Keratinocyte (primary cell): ENCODE measurements around the gene SNTG2. TPM values are rescaled to one million over a fixed set of nuclear protein-coding genes. Genes with fewer than 3 reads are reported as not detected.

Source experiments
- DNase-seq: peaks from one replicate; pipeline ENCODE4 v3.0.0-alpha.2; 2011; ENCODE audit warnings: low read depth, missing footprints, low spot score
- FAIRE-seq: peaks from 2 replicates; lab custom pipeline; 2011; peaks lifted over from hg19 to GRCh38; lab: Jason Lieb, UNC
- H2AFZ ChIP-seq: 2 replicates; pipeline ENCODE4 v1.6.0; 2012; ENCODE audit warnings: low read length, control low read depth, inconsistent platforms; ENCODE audit not compliant: control insufficient read depth
- H3K27ac ChIP-seq: 2 replicates; pipeline ENCODE4 v1.5.1; 2011; ENCODE audit warnings: low read length; ENCODE audit not compliant: control insufficient read depth, insufficient read depth
- H3K27me3 ChIP-seq: 3 replicates; pipeline ENCODE4 v1.6.0; 2011; ENCODE audit warnings: low read length; ENCODE audit not compliant: control insufficient read depth, insufficient read depth; ENCODE audit errors: extremely low read depth
- H3K36me3 ChIP-seq, 2 experiments: 2 replicates in 1 of 2; 3 replicates in 1 of 2; pipeline ENCODE4 v1.5.1; 2011; ENCODE audit warnings: low read length in 2 of 2, mild to moderate bottlenecking in 1 of 2; ENCODE audit not compliant: control insufficient read depth in 2 of 2, insufficient read depth in 2 of 2; ENCODE audit errors: extremely low read depth in 1 of 2
- H3K4me1 ChIP-seq: 3 replicates; pipeline ENCODE4 v1.5.1; 2011; ENCODE audit warnings: low read length; ENCODE audit not compliant: control insufficient read depth, insufficient read depth; ENCODE audit errors: extremely low read depth
- H3K4me2 ChIP-seq: 3 replicates; pipeline ENCODE4 v1.6.0; 2011; ENCODE audit warnings: low read depth, low read length; ENCODE audit not compliant: control insufficient read depth, insufficient read depth; ENCODE audit errors: extremely low read depth
- H3K4me3 ChIP-seq, 3 experiments: fragments of 200-600 bp in 1 of 3; sonication (generic) in 1 of 3; 2 replicates in 2 of 3; 3 replicates in 1 of 3; pipeline ENCODE4 v1.5.1; 2011 to 2016; ENCODE audit warnings: low read length in 3 of 3, mild to moderate bottlenecking in 3 of 3, control low read depth in 2 of 3, inconsistent platforms in 1 of 3, low read depth in 1 of 3, mixed read lengths in 1 of 3, mixed run types in 1 of 3, moderate library complexity in 1 of 3; ENCODE audit not compliant: control insufficient read depth in 2 of 3, insufficient read depth in 2 of 3; ENCODE audit errors: extremely low read depth in 1 of 3
- H3K79me2 ChIP-seq: 2 replicates; pipeline ENCODE4 v1.6.0; 2012; ENCODE audit warnings: low read length; ENCODE audit not compliant: control insufficient read depth, insufficient read depth
- H3K9ac ChIP-seq: 3 replicates; pipeline ENCODE4 v1.6.0; 2011; ENCODE audit warnings: low read length; ENCODE audit not compliant: control insufficient read depth, insufficient read depth; ENCODE audit errors: extremely low read depth
- H3K9me1 ChIP-seq: 3 replicates; pipeline ENCODE4 v1.6.0; 2011; ENCODE audit warnings: low read length; ENCODE audit not compliant: control insufficient read depth, insufficient read depth; ENCODE audit errors: extremely low read depth
- H3K9me3 ChIP-seq: 2 replicates; pipeline ENCODE4 v1.5.1; 2012; ENCODE audit warnings: low read depth, low read length; ENCODE audit not compliant: control insufficient read depth
- H4K20me1 ChIP-seq: 3 replicates; pipeline ENCODE4 v1.6.0; 2011; ENCODE audit warnings: low read length; ENCODE audit not compliant: control insufficient read depth, insufficient read depth; ENCODE audit errors: extremely low read depth
- EZH2 ChIP-seq: IDR thresholded peaks from one replicate; pipeline ENCODE4 v1.6.1; 2012; ENCODE audit warnings: inconsistent platforms, mild to moderate bottlenecking, low read length, moderate library complexity
- dilution Hi-C: fragments of 300-500 bp; cut with MboI; formaldehyde crosslinking; loops from one replicate; pipeline ENCODE4 v1.7.0; 2020; ENCODE audit warnings: low sequenced_read_pairs; ENCODE audit not compliant: extremely low pct_ligation_motif_present
- polyA plus RNA-seq, 5 experiments: library from polyadenylated mRNA; depleted of rRNA in 3 of 5; stranded (reverse) in 3 of 5; stranded (forward) in 1 of 5; unstranded in 1 of 5; fragments of >200 nt; gene quantifications; 1 replicate in 1 of 5; 2 replicates in 3 of 5; 3 replicates in 1 of 5; pipeline versions ENCODE4 v1.2.1 to v1.2.3, GENCODE V29; 2011 to 2012; ENCODE audit warnings: missing spikeins in 2 of 5, low read depth in 1 of 5, low replicate concordance in 1 of 5
- TF ChIP-seq, protein P1 (sequence below), 3 experiments: IDR thresholded peaks in 1 of 3; conservative IDR thresholded peaks in 1 of 3; optimal IDR thresholded peaks in 1 of 3; 2 replicates in 2 of 3; 3 replicates in 1 of 3; pipeline versions ENCODE3 to v1.5.1; 2011; ENCODE audit warnings: low read length in 3 of 3, mild to moderate bottlenecking in 3 of 3, moderate library complexity in 2 of 3, control low read depth in 1 of 3, inconsistent platforms in 1 of 3; ENCODE audit not compliant: insufficient read depth in 2 of 3; ENCODE audit errors: extremely low read depth in 1 of 3

Gene SNTG2
- polyA plus RNA-seq, 1 donor (not counting 4 experiments of a cell fraction or from before 2014, with no cell fraction given), result not detected

GRCh38 chr2:1011006-1011405 is 60.4 kb downstream of the SNTG2 start:
- H2AFZ ChIP-seq, result no peak overlapping the region
- H3K9ac ChIP-seq, result no peak overlapping the region
- no peaks in the 10 kb centered on the region for H4K20me1 ChIP-seq
- dilution Hi-C loops, result no loop called here
- no peak overlapping the region for H3K4me3 ChIP-seq
- no peak overlapping the region for H3K4me2 ChIP-seq
- H3K27ac ChIP-seq, result no peak overlapping the region
- no peaks in the 10 kb centered on the region for H3K9me1 ChIP-seq
- H3K27me3 ChIP-seq, result no peaks in the 10 kb centered on the region
- DNase-seq (no peak), FAIRE-seq (no peak)
- no peaks in the 10 kb centered on the region for H3K4me1 ChIP-seq
- no peaks in the 10 kb centered on the region for H3K9me3 ChIP-seq
- H3K36me3 ChIP-seq, result no peaks in the 10 kb centered on the region
- no peak for TF ChIP-seq EZH2
- TF ChIP-seq, protein P1, sequence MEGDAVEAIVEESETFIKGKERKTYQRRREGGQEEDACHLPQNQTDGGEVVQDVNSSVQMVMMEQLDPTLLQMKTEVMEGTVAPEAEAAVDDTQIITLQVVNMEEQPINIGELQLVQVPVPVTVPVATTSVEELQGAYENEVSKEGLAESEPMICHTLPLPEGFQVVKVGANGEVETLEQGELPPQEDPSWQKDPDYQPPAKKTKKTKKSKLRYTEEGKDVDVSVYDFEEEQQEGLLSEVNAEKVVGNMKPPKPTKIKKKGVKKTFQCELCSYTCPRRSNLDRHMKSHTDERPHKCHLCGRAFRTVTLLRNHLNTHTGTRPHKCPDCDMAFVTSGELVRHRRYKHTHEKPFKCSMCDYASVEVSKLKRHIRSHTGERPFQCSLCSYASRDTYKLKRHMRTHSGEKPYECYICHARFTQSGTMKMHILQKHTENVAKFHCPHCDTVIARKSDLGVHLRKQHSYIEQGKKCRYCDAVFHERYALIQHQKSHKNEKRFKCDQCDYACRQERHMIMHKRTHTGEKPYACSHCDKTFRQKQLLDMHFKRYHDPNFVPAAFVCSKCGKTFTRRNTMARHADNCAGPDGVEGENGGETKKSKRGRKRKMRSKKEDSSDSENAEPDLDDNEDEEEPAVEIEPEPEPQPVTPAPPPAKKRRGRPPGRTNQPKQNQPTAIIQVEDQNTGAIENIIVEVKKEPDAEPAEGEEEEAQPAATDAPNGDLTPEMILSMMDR (optimal IDR thresholded peaks at IDR 0.05 in 1 of 3, IDR thresholded peaks at IDR 0.05 in 1 of 3, conservative IDR thresholded peaks at IDR 0.05 in 1 of 3; ENCODE audit: extremely low read depth in 1 of 3, insufficient read depth in 2 of 3, low read length in 3 of 3), result no peak
- H3K79me2 ChIP-seq, result no peaks in the 10 kb centered on the region

DNA sequence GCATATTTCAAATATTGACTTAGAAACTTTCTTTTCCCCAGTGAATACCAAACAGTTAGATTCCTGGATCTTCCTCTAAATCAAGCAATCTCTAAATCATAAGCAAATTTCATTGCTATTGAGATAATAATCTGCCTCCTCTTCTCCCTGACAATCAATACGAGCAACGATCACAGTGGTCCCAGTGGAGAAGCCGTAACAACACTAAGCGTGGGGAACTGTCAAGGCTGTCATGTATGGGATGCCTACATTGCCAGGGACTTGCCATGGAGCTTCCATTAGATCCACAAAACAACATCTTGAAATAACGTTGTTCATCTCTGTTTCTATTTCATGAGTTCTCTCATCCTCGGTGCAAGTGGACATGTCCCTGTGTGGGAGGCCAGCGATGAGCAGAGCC is 61.3 kb downstream of the SNTG2 start:
- FAIRE-seq (no peak), DNase-seq (no peak)
- Histone ChIP-seq H3K27ac (no peak overlapping the region), H3K27me3 (no peaks in the 10 kb centered on the region), H4K20me1 (no peaks in the 10 kb centered on the region), H3K9ac (no peak overlapping the region), H3K4me3 (no peak overlapping the region), H2AFZ (no peak overlapping the region), H3K36me3 (no peaks in the 10 kb centered on the region), H3K79me2 (no peaks in the 10 kb centered on the region), H3K4me2 (no peak overlapping the region), H3K9me1 (no peaks in the 10 kb centered on the region), H3K9me3 (no peaks in the 10 kb centered on the region), H3K4me1 (no peaks in the 10 kb centered on the region)
- dilution Hi-C loops, result no loop called here
- TF ChIP-seq EZH2, result no peak
- TF ChIP-seq, protein P1 (optimal IDR thresholded peaks at IDR 0.05 in 1 of 3, IDR thresholded peaks at IDR 0.05 in 1 of 3, conservative IDR thresholded peaks at IDR 0.05 in 1 of 3; ENCODE audit: extremely low read depth in 1 of 3, insufficient read depth in 2 of 3, low read length in 3 of 3), result no peak
